ENCODE data around the gene TRAPPC2.
"Not testable (repeated sequence)": the region's sequence is repeated elsewhere in the genome, so short reads cannot be mapped to it uniquely, and the experiment has no call there.

TRAPPC2 gene

DNA sequence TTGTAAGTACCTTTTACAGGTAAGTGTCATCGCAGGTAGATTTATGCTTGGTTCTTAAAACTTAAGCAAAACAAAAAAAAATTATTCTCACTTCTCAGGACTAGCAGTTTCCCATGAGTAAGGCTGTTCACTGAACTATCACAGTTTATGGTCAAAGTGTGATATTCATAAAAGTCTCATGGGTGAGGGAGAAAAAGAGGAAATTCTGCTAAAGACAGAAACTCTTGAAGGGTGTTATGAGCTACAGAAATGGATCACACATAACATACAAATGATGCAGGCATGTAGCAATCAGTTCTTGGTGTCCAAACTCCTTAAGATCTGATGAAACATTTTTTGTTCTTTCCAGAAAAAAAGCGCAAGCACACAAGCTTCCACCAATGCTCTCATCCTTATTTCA lies 37.0 kb downstream of the TRAPPC2 start:
- no peak for DNase-seq

DNA sequence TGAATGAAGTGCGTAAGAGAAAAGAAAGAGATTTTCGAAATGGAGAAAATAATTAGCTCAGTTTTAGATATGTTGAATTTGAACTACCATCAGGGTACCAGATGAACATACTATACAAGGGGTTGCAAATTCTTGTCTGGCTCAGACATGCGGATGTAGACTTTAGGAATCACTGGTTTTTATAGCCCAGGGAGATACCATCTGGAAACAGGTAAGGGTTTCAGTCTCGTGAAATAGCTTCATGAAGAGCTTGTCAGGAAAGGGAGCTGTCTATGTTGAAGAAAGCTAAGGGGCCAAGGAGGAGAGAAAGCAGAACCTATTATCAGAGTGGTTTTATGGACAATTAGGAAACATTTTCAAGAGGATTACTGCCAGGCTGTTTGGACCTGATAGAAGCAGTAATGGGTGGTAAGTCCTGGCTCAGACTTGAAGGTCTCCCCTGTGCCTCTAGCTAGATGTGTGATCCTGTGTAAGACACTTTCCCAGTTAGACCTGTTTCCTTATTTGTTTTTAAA lies 38.8 kb downstream of the TRAPPC2 start:
- DNase-seq, result no peak

DNA sequence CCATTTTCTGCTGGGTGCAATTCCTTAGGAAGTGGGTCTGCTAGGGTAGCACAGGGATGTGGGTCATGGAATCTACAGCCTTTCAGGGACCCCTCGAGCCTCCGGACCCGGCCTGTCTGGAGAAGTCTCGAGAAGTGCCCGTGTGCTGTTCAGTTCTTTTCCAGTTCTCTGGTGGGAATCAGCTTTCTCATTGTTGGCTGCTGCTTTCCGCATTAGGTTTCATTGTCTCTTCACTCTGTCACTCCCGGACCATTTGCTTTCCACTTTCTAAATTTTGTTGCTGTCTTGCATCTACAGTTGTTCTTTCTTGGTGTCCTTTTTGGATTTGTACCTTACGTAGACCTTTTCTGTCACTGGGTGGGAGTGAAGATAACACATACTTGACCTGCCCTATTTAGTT lies 39.4 kb downstream of the TRAPPC2 start:
- no peak for DNase-seq

DNA sequence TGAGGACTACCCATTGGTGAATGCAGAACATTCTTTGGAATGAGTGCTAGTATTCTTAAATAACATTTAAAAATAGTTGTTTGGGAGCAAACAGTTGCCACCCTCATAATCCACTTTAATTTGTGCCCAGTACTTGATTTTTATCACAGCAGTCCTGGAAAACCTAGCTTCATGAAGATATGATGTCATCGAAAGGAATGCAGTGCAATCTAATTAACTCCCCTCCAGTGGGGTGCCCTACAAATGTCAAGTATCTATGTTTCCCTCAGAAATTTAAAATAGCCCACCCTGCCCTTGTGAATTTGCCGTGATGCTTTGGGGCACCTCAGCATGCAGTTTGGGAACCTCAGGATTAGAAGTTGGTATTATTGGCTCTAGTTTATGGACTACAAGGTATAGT lies 40.1 kb downstream of the TRAPPC2 start:
- no peak for DNase-seq

DNA sequence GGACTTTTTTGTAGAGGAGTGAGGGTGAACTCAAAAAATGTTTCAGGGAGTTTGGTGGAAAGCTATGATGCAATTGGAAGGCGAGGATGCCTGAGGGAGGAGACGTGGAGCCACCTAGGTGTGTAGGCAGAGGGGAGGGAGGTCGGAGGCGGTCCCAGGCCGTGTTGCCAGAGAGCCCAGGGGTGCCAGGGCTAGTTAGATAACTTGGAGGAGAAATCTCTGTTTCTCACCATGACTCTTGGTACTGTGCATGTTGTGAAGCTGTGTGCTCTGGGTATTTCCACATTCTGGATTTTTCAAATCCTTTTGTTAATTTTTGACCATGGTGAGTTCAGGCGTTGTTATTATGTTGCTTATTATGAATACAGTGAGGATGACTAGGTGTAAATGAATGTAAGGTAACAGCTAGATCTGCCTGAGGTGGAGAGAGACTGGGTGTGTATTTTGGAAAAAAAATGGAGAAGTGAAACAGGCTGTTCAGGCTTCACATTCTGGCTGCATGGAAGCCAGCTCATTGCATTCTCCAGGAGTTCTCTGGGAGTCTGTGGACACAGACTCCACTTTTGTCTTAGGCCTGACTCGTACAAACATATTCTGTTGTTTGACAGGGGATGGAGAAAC lies 41.0 kb downstream of the TRAPPC2 start:
- DNase-seq, result no peak

DNA sequence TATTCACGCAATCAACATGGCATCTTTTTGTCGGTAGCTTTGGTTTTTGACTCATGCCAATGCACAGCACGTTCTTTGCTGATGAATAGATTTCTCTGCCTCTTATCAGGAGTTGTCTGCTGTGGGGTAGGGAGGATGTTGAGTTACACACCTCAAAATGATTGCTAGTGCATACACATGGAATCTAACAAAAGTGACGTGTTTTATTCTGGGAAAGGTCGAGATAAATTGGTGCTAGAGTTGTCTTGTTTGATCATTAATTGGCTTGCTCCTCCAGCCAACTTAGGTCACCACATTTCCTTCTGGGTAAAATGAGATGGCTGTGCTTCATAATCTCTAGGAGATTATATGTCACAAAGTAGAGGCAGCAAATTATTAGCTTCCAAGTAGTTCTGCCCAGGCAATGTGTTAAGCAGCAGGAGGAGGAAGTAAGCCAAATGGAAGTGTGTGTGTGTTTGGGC lies 41.6 kb downstream of the TRAPPC2 start:
- no peak for DNase-seq

DNA sequence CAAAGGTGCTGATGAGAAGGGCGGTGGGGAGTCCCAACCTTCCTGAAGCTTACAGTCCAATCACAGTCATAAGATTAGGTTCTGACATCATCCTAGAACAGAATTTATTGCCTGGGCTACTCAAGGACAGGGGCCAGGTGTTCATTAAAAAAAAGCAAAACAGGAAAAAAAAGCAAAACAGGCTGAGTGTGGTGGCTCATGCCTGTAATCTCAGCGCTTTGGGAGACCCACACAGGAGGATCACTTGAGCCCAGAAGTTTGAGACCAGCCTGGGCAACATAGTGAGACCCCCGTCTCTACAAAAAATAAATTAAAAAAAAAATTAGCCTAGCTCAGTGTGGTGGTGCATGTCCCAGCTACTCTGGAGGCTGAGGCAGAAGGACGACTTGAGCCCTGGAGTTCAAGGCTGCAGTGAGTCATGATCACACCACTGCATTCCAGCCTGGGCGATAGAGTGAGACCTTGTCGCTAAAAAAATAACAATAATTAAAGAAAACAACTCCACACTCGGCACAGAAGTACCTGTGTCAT lies 42.5 kb downstream of the TRAPPC2 start:
- DNase-seq, result no peak

DNA sequence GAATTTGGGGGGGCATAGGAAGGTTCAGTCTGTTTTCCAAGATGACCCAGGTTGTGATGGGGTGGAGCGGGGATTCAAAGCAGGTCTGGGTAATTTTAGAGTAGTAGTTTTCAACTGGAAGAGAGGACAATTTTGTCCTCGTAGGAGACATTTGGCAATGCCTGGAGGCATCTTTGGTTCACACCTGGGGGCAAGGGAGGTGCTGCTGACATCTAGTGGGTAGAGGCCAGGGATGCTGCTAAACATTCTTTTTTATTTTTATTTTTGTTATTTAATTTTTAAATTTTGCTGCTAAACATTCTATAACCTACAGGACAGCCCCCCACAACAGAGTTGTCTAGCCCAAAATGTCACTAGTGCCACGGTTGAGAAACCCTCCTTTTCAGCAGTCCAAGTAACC lies 43.6 kb downstream of the TRAPPC2 start:
- DNase-seq, result no peak

DNA sequence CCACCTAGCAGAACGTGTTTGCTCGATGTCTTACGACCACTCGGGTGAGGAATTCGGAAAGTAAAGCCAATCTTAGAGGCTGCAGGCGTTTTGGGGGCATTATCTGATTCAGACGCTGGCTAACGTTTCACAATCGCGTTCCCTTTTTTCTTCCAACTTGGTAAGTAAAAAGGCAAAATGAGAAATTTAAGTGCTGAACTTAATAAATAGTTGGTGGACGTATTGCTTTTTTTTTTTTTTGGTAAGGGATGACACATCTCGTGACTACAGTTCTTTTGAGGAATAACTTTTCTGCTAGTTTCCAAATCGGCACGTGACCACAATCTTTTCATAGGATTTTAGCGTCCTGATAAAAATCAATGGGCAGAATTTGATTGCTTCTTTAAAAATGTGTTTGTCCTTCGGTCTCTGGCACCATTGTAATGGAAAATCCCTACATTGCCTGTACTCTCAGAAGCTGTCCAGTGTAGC lies 44.6 kb downstream of the TRAPPC2 start:
- no peak for DNase-seq

DNA sequence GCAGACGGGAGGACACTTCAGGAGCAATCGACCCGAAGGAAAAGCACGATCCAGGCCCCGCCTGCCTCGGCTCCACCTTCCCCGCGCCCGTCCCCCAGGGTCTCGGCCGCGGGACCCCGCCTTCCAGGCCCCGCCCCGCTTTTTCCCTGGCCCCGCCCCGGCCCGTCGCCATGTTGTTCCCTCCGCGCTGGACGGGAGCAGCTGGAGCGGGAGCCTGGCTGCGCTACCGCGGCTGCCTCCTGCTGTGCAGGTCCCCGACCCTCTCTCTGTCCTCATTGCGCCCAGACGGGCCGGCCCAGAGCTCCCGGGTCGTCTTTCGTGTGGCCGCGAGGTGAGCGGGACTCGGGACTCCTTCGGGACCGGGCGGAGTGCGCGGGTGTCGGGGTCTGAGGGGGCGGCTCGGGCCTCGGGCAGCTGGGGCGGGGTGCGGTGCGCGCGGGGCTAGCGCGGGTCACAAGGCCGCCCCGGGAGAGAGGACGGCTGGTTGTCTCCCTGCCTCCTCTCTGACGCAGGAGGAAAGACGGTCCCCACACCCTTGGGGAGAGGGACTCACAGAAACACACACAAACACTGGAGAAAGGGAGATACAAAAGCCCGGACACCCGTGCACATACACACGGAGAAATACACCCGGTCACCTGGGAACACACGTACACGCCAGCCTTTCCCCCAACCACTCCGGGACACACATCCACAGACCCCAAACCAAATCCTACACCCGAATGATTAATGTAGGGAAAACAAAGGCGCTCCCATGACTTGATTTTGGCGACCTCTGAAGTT lies 45.3 kb downstream of the TRAPPC2 start, which contains the start of gene RAB9A:
RAB9A (plus strand) TSS at position 171 of the 783 bp plus-strand sequence. CDS start 19,619 bp downstream, outside the sequence.
- DNase-seq, result peak; percentile 77 to 95 (median 94)

DNA sequence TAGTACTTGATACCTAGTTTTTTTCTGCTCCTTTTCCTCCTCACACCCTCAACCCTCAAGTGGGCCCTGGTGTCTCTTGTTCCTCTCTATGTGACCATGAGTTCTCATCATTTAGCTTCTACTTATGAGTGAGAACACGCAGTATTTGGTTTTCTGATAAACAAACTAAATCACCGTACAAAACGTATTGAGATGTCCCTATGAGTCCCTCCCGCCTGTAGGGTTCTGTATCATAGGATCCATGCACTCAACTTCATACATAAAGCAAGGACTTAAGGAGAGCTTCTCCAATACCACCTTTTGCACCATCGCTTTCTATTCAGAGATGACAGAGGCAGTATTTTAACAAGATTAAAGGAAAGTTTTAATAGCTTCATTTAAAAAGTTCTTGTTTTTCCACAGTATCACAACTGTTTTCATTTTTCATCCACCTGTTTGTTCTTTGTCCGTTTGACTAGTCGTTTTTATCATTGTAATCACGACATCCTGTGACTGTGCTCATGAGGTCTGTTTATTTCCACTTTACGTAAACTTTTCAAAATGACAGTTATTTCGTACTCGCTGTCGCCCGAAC lies 45.9 kb downstream of the TRAPPC2 start:
- peak; percentile 9 to 81 (median 61) for DNase-seq

DNA sequence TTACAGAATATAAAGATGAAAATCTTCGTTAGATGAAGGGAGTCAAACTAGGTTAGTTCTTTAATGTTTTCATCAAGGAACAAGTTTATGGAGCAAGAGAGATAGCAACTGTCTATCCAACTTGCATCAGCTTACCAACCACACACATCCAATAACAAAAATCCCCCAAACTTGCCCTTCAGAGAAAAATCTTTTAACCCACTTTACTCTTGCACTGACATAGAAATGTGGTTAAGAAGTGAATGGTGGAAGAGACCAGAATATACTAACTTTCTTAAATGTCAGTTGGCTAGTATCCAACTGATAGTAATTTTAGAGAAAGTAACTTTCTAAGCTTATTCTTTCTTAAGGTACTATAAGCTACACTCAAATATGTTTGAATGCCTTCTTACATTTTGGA lies 47.2 kb downstream of the TRAPPC2 start:
- DNase-seq, result no peak

DNA sequence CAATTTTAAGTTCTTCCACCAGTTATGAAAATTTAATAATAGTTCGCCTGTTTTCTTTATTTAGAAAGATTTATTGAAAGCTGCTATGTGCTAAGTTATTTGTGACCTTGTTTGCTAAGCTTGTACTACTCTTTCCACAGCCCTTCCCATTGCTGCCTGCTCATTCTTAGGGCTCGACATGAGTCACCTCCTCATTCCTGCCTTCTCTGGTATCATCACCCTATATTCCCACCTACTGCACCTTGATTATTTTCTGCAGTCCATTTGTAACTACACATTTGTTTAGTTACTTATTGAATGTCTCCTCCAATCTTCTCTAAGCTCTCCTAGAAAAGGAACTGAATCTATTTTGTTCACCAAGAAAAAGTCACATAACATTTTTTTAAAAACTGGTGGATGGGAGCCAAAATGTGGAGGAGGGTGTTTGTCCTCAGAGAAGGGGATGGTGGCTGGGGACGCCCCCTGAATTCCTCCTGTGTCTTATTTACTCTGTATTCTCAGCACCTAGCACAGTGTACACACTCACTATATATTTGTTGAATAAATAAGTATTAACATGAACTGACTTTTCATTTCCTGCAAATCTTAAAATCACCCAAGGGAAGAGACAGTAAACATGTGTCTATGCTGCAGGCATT lies 49.2 kb downstream of the TRAPPC2 start:
- no peak for DNase-seq

DNA sequence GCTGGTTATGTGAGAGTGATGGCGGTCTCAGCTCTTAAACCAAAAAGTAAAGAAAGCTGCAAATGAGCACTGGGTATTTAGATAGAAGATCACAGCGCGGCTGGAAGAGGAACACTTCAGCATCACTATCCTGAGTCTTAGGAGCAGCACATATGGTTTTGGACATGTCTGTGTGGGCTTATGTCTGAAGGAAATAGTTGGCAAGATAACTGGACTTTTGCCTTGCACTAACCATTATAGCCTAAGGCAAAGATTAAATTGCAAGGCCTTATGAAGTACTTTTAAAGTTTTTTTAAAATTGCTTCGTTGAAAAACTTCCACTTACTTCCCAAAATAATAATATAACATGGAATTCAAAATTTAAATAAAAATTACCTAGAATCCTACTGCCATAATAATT lies 50.1 kb downstream of the TRAPPC2 start:
- no peak for DNase-seq

DNA sequence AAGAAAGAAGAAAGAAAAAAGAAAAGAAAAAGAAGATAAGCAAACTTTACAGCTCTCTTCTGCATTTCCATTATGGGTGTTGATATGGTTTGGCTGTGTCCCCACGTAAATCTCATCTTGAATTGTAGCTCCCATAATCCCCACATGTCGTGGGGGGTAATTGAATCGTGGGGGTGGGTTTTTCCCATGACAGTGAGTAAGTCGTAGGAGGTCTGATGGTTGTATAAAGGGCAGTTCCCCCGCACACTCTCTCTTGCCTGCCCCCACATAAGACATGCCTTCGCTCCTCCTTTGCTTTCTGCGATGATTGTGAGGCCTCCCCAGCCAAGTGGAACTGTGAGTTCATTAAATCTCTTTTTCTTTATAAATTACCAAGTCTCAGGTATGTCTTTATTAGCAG lies 52.8 kb downstream of the TRAPPC2 start:
- DNase-seq, result no peak

DNA sequence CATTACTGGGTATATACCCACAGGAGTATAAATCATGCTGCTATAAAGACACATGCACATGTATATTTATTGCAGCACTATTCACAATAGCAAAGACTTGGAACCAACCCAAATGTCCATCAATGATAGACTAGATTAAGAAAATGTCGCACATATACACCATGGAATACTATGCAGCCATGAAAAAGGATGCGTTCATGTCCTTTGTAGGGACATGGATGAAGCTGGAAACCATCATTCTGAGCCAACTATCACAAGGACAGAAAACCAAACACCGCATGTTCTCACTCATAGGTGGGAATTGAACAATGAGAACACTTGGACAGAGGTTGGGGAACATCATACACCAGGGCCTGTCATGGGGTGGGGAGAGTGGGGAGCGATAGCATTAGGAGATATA lies 54.7 kb downstream of the TRAPPC2 start:
- not testable (repeated sequence) for DNase-seq

DNA sequence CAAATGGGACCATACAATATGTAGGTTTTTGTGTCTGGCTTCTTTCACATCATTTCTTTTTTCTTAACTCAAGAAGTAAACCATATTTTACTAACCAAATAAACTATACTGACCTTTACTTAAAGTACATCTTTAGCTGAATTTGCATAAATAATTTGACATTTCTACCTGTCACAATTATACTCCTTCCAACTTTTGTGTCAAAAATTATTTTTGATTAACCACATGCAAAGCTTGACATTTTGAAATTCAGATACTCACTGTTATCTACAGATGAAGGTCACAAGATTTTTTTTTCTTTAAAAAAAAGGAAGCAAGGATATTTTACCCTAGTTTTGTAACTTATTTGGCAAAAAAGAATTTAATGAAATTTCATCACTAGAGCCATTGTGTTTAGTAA lies 57.5 kb downstream of the TRAPPC2 start:
- DNase-seq, result no peak

DNA sequence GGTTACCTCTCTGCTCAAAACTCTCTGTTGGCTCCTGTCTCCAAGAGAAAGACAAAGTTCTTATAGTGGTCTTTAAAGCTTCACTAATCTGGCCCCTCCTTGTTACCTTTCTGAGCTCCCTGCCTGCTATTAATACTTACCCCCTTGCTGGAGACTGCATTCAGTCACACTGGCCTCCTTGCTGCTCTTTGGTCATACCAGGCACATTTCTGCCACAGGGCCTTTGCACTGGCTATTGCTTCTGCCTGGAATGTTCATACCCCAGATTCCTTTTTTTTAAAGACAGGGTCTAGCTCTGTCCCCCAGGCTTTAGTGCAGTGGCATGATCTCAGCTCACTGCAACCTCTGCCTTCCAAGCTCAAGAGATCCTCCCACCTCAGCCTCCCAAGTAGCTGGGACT lies 61.4 kb downstream of the TRAPPC2 start:
- DNase-seq, result no peak

DNA sequence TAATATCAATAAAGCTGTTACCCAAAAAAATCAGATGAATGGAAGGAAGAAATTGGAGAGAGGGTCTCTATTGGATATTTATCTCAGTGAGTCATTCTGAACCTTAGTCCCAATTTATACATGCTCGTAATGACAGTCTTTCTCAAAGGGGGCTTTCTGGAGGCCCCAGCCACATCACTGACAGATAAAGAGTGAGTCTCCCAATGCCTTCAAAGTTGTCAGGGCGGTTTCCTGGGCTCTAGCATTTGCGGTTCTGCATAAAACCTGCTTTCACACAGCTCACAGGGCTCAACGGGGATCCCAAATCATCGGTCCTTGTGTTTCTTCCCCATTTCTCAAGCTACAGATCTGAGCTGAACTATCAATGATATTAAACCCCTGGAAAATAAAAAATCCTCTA lies 64.2 kb downstream of the TRAPPC2 start:
- DNase-seq, result no peak

DNA sequence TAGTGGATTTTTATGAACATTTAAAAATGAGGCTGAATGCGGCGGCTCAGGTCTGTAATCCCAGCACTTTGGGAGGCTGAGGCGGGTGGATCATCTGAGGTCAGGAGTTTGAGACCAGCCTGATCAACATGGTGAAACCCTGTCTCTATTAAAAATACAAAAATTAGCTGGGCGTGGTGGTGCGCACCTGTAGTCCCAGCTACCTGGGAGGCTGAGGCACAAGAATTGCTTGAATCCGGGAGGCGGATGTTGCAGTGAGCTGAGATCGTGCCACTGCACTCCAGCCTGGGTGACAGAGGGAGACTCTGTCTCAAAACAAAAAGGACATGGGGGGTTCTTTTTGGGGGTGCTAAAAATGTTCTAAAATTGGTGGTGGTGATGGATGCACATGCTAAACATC lies 64.7 kb downstream of the TRAPPC2 start:
- not testable (repeated sequence) for DNase-seq

DNA sequence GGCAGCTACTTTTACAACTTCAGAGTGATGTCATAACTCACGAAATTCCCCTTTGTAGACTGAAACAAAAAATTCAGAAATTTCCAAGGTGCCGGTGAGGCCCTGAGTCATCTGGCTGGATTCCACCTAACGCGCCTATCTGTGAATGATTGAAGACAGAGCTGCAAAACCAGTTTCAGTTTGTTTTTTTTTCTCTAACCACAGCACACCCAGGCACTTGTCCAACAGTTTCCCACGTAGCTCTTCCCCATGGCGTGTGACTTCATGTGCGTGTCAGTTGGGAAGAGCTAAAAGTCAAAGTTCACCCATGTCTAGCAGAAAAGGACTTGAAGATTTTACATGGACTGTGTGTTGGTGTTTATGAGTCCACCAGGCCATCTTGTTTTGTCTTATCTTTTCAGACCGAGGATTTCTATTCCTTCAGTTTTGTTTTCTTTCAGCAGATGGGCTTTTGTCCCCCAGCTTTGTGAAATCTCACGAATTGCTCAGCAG lies 65.1 kb downstream of the TRAPPC2 start:
- peak in 1 of 3 experiments; percentile 31 for DNase-seq

DNA sequence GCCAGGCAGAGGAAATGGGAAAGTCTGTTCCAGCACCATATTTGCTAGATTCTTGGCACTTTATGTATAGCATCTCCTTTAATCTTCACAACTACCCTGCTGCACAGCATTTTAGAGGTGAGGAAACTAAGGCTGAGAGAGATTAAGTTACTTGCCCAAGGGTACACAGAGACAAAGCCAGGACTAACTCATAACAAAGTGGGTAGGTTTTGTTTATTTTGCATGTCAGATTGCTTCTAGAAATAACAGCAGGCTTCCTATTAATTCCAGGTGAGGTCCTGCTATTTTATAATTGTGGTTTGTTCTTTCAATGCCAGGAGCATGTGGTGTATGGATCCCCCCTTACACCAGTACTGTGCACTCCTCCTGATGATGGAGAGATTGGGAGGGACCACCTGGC lies 66.5 kb downstream of the TRAPPC2 start:
- peak in 1 of 3 experiments; percentile 54 for DNase-seq

DNA sequence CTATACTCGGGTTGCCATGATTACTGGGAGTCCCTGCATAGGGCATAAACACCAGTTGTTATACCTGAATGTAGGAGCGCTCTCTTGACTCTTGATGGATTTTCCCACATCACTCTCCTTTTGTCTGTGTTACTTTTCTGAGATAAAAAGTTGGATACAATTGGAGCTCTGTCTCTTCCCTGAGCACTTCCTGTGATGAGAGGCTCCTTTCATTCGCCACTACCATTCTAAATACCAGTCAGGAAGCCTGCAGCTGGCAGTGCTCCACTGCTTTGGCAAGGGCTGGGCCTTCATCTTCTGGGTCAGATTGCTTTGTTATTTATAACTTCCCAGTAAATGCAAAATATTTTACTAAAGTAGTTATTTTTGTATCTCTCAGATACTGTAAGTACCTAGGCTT lies 67.6 kb downstream of the TRAPPC2 start:
- no peak for DNase-seq
